GM21619 (cell line): ENCODE results near the gene AHCYL2.
"Not testable (repeated sequence)": the region's sequence is repeated elsewhere in the genome, so short reads cannot be mapped to it uniquely, and the experiment has no call there.

ENCODE experiments used
- ATAC-seq: cut with Tn5 transposase; IDR thresholded peaks from one replicate; pipeline ENCODE4 v1.9.1; 2021; ENCODE audit not compliant: unreplicated experiment

Gene AHCYL2

DNA sequence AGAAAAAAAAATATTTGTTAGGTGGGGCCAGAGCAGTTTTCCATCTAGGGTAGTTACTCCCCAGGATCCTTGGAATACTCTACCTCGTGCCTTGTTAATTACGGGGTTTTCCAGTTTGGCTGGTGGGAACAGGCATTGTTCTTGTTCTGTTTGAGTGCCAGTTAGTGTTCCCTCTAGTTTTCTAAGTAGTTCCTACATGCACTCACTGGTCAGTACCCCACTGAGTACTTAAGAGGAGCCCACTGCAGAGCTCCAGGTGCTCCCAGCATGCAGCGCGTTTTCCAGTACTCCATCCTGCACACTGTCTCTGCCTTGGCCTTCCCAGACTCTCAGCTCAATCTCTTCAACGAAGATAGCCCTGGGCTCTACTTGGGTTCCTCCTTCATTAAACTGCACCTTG lies 58.0 kb downstream of the AHCYL2 start:
- ATAC-seq = no peak

DNA sequence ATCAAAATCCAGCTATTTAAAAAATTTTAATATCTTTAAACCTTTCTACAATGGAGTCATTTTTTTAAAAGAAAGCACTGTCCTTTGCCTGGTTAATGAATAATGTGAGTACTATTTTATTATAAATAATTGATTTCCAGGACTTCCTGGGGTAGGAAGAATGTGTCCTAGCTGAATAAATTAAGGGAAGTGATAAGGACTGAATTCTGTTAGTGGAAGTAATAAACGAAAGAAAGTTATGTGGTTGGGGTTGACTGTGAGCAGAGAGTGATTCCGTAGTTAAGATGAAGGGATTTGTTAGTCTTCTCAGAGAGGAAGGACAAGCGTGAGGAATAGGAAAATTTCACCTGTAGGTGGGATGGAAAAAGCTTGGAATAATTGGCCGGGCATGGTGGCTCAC lies 59.1 kb downstream of the AHCYL2 start:
- no peak for ATAC-seq

DNA sequence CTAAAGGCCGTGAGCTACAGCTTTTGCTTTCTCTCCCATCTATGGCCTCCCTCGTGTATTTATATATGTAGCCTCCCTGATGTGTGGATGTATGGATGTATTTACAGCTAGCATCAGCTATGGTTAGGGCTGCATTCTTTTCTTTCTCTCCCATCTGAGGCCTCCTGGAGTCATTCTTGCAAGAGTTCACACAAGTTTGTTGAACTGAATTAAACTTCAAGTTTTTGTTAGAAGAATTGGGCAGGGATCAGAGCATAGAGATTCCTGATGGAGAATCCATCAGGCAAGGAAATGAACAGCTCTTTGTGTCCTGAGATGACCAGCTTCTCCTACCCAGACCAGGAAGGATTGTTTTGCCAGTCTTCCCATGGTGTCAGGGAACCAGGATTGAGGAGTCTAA lies 60.3 kb downstream of the AHCYL2 start:
- no peak for ATAC-seq

DNA sequence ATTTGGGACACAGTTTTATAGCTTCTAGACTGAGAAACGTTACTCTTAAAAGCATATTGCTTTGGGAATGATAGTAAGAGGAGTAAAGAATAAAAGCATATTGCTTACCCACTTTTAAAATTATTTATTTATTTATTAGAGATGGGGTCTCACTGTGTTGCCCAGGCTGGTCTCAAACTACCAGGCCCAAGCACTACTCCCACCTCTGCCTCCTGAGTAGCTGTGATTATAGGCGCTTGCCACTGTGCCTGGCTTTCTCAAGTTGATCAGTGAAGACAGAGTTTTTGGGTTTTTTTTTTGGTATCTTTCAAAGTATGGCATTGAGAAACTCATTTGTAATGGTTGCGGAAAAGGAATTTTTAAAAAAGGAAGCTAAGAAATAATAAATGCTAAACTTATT lies 68.0 kb downstream of the AHCYL2 start:
- no peak for ATAC-seq

DNA sequence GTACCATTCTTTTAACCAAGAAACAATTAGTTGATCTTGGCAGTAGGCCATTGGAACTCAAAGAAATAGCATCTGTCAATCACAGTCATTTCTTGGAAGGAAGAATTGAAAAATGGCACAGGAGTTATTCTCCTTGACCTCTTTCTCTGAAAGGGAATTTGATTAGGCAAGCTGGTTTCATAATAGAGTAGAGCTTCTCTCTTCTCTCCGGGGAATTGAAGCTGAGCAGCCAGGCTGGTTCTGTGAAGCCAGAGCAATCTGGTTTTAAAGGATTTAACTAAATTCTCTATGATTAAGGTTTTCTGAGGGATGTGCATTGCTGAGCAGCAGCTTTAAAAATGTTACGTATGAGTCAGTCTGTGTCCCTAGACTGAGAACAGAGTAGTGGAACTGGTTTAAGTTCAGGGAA lies 70.2 kb downstream of the AHCYL2 start:
- no peak for ATAC-seq

DNA sequence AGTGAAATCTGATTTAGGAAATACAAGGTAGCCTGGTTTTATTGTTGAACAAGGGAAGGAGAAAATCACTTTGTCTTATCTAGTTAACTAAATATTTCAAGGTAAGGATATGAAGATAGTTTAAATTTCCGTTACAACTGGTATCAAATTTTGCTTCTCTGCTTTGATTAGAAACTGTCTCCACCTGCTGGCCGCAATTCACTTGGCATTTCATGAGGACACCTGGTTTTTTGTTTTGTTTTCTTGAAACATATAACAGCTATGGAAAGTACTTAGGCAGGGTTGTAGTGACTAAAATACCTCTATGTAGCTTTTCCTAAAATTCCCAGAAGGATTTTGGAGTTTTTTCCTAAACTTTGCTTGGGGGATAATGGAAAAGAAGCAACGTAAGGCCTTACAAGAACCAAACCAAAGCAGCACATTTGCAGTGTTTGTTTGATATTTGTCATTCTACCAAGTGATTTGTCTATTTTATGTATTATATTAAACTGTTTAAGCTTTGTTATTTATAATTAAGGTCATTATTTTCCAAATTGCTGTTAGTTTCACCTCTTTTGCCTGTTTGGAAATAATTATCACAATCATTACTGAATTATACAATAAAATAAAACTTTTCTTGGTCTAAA lies 73.6 kb downstream of the AHCYL2 start:
- ATAC-seq = no peak

DNA sequence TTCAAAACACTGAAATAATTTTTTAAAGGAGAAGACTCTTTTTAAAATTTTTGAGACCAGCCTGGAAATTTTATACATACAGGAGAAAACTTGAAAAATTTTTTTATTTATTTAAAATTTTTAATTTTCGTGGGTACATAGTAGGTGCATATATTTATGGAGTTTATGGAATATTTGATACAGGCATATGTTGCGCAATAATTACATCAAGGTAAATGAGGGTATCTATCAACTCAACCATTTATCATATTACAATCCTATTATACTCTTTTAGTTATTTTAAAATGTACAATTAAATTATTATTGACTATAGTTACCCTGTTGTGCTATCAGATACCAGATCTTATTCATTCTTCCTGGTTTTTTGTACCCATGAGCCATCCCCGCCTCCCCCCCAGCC lies 75.1 kb downstream of the AHCYL2 start:
- ATAC-seq = no peak

DNA sequence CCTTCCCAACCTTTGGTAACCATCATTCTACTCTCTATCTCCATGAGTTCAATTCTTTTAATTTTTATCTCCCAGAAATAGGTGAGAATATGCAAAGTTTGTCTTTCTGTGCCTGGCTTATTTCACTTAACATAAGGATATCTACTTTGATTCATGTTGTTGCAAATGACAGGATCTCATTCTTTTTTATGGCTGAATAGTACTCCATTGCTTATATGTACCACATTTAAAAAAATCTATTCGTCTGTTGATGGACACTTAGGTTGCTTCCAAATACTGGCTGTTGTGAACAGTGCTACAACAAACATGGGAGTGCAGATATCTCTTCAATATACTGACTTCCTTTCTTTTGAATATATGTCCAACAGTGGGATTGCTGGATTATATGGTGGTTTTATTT lies 75.5 kb downstream of the AHCYL2 start:
- not testable (repeated sequence) for ATAC-seq

DNA sequence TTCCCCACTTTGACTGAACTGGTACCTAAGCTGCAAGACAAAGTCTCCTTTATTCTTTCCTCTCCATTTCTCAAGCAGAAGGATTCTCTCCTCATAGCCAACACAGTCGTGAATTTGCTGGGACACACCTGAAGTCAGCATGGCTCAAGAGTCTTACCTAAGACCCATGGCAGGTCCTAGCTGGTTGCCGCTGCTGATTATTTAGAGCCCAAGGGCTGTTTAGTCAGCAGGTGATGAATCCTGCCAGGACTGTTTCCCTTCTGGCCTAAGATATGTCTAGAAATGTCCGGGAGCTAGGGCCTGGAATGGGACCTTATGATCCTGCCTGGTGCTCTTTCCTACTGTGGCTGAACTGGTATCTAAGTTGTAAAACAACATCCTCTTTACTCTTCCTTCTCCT lies 82.8 kb downstream of the AHCYL2 start:
- ATAC-seq = no peak

DNA sequence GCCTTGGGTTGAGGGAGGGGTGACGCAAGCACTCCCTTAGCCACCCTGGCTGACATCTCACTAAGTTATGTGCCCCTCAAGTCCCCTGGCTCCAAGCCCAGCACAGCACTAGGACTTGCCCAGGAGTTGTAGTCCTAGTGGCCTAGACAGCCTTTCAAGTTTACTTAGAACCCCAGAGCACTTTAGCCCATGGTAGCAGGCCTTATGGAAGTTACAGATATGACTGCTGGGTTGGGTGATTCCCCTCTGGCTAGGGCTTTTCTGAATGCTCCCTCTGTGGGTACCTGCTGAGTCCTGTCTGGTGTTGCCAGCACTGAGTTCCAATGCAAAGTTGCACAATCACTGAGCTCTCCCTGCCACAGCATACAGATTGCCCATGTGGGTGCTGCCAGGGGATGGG lies 83.2 kb downstream of the AHCYL2 start:
- no peak for ATAC-seq

DNA sequence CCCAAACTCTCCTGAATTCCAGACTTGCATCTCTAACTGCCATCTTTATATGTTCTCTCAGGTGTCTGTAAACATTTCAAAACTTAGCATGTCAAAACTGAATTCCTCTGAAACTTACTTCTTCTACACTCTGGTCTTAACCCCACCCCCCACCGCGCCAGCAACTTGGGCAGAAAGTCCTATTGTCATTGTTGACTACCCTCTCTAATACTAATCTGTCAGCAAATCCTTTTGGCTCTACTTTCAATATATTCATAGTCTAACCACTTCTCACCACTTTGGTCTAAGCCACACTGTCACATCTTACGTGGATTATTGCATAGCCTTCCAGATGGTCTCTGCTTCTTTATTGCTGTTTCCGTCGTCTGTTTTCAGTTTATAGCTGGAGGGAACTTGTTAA lies 86.6 kb downstream of the AHCYL2 start:
- ATAC-seq = no peak

DNA sequence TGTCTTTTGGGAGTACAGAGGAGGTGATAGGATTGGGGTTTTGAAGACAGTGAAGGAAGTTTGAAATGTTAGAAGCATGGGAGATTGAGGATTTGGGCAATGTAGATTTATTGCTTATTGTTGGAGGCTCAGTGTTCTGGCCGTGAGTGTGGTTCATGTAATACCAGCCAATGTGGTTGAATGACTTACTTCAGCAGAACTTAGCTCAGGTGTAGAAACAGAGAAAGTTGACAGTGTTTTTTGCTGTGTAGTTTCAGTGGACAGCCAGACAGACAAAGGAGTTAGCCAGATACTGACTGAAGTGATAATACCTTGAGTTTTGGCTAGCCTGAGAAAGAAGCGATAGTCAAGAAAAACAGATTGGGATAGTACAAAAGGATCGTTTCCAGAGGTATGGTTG lies 88.5 kb downstream of the AHCYL2 start:
- ATAC-seq = no peak

DNA sequence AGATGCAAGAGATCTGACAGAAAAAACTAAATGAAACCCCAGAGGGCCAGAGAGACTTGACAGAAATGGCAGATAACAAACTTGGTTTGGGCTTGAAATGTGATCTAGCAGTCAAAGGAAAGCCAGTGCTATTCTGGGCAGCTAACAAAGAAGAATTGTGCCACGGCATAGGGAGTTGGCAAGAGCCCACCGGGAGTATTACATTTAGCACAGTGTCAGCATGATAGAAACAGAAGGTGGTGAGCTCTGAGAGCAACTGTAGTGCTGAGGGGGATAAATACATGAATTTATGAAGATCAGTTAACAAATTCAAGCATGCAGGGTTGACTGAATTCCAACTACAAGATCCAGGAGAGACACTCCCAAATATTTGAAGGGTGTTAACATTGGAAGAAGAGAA lies 91.1 kb downstream of the AHCYL2 start:
- no peak for ATAC-seq

DNA sequence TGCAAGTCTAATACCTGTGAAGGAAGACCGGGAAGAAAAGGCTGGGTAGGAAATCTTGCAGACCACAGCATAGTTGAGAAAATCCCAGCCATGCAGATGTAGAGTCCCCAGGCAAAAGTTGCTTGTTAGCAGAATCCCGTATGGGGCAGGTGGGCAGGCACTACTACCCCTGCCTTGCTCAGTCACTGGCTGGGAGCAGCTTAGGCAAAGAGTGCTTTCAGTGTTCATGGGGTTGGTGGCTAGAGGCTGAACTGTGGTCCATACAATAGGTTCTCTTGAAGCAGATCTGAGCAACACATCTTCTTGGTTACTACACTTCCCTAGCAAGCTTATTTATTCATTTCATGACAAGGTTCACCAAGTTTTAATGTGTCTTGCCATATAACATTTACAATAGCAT lies 92.6 kb downstream of the AHCYL2 start:
- no peak for ATAC-seq

DNA sequence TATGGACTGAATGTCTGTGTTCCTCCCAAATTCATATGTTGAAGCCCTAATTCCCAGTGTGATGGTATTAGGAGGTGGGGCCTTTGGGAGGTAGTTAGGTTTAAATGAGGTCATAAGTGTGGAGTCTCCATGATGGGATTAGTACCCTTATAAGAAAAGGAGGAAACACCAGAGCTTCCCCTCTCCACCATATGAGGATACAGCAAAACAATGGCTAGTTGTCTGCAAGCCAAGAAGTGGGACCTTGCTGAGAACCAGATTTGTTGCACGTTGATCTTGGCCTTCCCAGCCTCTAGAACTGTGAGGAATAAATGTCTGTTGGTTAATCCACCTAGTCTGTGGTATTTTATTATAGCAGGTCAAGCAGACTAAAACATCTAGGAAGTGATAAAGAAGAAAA lies 102.2 kb downstream of the AHCYL2 start:
- no peak for ATAC-seq

DNA sequence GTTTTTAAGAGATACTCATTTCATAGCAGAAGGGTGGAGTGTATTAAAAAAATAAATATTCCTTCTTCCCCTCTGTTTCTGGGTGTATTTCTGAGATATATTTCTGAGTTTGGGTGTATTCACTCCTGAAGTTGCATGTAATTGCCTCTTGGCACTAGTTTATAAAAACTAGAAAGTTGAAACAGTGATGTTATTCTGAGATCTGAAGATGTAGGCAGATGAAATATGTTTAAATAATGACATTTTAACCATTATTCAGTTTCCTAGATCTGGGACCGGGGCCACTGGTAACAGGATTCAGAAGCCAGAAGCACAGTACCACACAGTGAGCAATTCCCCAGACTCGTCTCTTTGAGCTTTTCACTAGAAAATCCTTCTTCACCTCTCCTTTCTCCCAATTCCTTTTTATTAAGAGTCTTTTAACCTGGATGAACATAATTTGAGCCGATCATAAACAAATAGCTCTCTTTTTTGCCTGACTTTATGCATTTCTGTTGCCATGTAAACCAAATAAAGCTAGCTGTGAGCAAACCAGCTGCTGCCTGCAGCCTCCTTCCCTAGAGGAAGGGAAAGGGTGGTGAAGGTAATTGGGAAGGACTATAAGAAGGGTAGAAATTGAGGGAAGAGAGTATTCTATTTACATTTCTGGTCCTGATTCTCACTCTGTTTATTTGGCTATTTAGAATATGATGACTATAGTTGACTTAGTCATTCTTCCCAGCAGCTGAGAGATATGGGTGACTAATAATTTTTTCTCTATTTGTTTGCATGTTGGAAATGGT lies 107.6 kb downstream of the AHCYL2 start:
- ATAC-seq = no peak

DNA sequence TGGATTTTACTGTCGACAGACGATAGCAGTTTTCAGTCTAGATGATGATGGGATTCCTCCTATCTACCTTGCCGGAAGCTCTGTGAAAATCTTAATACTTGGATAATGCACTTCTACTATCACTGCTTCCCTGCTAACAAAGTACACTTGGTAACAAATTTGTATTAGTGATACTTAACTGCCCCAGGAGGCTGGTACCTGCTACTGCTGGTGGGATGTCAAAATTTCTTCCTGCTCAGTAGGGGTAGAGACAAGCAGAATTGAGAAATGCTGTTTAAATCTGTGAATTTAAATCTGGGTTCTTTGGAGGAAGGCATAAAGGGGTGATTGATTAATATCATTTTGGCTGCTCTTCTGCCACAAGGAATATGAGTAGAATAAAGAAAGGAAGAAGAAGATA lies 109.6 kb downstream of the AHCYL2 start:
- no peak for ATAC-seq

DNA sequence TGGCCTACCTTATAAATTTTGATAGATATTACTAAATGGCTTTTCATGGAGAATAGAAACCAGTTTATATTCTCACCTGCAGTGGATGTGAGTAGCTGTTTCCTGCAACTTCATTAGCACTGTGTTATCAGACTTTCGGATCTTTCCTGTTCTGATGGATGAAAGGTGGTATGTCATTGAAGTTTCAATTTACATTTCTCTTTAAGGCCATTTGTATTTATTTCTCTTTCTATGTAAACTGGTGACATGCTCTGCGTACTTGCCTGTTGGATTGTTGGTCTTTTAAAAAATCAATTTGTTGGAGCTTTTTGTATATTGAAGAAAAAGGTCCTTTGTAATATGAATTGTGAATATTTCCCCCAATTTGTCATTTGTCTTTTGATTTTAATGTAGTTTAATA lies 113.6 kb downstream of the AHCYL2 start:
- ATAC-seq = no peak

DNA sequence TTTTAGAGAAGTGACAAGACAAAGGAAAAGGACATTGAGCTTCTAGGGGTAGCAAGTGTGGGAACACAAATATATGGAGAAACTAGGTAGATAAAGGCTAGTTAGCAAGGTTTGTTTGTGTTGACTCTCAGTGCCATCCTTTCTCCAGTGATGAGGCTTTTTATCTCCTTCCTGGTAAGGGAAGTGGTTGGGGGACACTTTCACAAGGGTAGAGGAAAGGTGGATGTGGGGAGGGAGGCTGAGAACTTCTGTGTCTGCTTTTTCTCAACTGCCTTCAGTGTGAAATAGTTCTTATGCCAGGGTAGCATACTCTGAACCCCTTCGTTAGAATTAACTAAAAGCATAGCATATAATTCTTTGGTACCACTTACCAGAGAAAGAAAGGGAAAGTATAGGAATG lies 116.4 kb downstream of the AHCYL2 start:
- no peak for ATAC-seq

DNA sequence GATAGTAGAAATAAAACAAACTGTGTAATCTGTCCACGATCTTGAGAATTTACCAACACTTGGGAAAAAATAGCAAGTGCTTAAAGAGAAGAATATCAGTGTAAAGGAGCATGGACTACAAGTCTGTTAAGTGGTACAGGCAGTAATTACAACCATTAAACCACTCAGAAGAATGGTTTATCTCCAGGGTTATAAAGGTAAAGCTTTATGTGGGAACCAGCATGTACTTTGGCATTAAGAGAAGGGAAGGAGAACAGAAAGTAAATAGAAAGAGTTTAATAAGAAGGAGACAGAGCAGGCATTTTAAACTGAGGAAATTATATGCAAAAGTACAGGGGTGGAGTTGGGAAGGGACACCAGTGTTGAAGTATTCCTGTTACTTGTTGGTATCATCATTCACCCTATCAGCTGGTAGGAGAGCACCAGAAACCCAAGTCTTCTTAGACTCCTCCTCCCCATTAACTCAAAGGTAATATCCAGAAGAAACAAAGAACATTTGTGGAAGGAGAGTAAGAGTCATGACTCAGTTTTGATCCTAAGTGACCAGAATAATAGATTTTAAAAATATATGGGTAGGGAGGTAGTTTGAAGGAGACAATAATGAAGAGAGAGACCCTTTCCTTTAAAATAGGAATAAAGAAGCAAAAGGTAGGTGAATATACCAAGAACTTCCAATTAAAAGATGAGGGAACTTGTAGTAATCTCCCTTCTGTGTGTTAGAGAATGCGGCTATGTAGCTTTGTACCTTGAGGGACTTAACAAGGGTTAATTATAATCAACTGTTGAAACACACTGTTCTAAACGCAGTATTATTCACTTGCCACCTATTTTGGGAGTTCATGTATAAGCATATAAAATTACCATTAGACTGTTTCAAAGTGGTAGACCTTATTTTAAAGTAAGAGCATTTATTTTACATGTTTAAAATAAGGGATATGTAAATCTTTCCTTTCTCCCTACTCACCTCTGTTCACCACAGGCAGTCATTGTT lies 117.3 kb downstream of the AHCYL2 start:
- ATAC-seq = no peak

DNA sequence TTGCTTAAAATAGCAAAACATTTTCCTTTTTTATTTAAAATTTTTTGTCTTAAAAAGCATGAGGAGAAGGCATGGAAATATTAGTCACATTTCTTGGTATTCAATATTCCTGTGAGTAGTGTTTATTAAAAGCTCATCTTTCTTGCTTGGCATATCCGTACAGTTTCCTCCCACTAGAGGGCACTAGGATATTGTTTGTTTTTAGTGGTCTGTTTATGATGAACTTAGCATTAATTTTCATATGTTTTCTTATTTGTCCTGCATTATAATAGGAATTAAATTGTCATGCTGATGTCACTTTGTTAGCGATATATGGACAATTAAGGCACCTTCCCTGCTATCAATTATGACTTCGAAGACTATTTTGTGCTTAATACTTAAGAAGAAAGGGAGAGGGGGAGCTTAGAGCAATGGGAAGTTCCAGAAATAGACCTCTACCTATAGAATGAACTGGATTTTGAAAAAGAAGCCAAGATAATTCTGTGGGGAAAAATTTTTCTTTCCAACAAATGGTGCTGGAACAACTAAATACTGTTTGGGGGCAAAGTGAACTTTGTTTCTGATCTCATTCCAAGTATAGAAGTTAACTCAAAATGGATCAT lies 118.4 kb downstream of the AHCYL2 start:
- ATAC-seq = no peak
